Measurements from ENCODE around the gene EVL.
"Not testable (repeated sequence)": the region's sequence is repeated elsewhere in the genome, so short reads cannot be mapped to it uniquely, and the experiment has no call there.

EVL gene

DNA sequence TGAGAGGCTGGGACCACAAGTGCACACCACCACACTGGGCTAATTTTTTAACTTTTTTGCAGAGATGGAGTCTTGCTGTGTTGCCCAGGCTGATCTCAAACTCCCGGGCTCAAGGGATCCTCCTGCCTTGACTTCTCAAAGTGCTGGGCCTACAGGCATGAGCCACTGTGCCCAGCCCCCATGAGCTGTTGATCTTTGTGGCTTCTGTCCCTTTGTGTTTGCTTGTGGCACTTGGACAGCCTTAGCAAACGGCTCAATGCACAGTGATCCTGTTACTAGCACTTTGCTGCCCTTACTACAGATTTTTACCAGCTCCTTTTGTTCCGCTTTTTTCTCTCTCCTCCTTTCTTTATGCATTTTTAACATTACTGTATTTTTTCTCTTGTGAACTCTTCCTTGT is 25.3 kb upstream of the EVL start:
- no peak for DNase-seq (ENCODE audit: low spot score)

DNA sequence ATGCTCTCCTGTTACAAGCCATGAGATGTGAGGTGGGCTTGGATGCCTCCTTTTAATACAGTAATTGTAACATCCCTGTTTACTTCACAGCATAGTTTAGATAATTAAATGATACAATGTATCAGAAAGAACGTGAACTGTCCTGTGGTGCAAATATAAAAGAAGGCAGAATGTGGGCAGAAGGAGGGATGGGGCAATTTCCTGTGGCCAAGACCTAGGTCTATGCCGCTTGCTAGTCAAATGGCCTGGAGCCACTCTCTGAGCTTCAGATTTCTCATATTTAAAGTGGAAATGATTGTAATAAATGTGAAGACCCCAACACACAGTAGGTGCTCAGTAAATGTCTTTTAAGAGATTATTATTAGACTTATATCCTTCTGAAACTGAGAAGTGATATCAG is 24.0 kb upstream of the EVL start:
- DNase-seq (ENCODE audit: low spot score) = no peak

DNA sequence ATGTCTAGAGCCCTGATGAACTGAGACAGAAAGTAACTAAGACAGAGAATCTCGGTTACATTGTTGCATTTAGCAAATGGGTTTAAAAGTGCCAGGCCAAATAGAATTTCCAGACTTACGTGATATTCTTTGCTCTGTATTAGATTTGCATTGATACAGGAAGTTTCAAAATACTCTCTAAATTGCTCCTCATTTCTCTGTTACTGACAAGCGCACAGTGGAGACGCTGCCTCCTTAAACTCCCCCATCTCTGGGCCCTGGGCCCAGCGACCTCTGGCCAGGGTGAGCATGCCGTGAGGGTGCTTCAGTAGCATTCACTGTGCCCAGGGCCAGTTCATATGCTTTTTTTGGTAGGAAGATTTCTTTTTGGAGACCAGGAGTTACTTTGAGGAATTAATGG is 22.9 kb upstream of the EVL start:
- DNase-seq (ENCODE audit: low spot score) = no peak

DNA sequence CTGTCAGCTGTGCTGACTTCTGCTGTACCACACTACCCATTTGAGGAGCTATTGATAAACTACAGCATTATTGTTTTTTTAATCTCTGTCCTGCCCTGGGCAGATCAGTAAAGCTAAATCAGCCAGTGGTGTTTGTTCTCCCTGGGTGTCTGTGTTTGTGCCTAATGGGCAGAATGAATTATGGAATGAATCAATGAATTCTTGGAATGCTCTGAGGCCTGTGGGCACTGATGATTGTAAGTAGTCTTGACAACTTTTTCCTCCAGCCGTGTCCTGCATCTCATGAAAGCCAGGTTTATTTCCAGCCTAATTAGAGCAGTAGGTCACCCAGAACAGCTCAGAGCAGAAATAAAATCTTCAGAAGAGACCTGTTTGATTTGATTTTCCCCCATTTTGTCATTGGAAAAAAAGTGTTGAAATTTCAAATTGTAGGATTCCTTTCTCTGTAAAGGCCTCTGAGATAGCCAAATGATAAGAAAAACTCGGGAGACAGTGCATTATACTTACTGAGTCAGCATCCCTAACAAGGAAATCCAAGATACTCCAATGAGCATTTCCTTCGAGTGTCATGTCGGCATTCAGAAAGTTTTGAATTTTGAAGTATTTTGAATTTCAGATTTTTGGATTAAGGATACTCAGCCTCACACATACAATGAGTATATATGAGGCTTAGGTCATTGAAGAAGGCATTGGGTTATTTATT is 19.4 kb upstream of the EVL start:
- DNase-seq (ENCODE audit: low spot score) = no peak

DNA sequence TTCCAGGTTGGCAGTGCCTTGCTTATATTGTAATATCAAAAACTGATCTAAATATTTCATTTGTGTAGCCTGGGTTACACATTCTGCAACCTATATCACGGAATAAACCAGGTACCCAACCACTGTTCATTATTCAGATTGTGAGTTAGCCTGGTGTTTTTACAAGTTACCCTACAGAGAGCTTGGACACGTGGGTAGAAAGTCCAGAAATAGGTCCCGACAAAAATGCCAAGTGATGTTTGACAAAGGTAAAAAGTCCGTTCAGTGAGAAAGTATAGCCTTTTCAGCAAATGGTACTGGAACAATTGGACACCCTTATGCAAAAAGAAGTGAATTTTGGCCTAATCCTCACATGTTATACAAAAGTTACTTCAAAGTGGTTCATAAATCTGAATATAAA is 17.6 kb upstream of the EVL start:
- no peak for DNase-seq (ENCODE audit: low spot score)

DNA sequence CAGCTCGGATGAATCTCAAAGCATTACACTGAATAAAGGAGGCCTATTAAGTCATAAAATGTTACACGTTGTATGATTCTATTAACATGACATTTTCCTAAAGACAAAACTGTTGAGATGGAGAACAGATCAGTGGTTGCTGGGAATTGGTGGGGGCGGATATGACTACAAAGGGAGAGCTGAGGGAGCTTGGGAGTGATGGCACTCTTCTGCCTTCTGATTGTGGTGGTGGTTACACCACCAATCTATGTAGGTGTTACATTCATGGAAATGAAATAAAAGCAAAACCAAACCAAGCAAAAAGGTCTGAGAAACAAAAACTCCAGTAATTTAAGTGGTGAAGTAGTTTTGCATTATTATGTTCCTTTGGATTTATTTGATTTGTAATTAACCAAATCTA is 16.4 kb upstream of the EVL start:
- peak; percentile 38 for DNase-seq (ENCODE audit: low spot score)

DNA sequence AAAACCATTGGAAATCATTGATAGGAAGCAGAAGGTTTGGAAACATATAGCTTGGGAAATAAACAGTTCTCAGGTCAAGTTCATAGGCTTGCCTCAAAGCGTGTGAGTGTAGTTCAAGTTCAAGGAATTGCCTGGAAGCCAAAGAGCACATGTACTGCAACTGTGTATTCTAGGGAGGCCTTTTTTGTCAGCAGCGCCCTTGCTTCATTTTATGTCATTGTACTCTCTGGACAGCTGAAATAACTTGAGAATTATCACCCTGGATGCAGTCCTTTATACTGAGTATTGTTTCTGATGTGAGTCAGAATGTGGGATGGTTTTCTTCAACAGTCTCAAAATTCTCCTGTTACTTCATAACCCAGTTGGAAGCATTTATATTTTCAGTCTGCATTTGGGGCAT is 16.0 kb upstream of the EVL start:
- no peak for DNase-seq (ENCODE audit: low spot score)

DNA sequence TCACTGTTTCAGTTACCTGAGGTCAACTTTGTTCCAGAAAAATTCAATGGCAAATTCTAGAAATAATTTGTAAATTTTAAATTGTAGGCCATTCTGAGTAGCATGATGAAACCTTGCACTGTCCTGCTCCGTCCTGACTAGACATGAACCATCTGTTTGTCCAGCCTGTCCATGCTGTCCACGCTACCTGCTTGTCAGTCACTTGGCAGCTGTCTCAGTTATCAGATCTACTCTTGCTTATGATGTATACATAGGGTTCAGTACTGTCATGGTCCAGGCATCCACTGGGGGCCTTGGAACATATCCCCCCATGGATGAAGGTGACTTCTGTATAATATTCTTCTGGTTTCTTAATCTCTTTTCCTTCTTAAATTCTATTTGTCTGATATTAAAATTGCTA is 14.1 kb upstream of the EVL start:
- no peak for DNase-seq (ENCODE audit: low spot score)

DNA sequence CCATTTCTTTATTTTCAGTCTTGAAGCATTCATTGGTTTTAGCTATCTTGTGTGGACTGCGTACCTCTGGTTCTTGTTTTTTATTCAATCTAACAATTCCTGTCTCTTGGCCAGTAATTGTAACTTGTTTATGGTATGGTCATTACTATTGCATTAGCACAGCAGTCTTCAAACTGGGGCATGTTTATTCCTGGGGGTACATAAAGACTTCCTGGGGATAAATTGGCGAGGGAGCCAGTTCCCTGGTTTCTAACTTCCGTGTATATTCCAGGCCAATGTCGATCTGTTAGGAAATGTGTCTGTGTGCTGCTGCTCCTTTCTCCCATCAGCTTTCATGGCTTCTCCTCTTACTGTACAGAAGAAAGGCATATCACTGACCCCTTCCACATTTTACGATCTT is 13.7 kb upstream of the EVL start:
- DNase-seq (ENCODE audit: low spot score) = no peak

DNA sequence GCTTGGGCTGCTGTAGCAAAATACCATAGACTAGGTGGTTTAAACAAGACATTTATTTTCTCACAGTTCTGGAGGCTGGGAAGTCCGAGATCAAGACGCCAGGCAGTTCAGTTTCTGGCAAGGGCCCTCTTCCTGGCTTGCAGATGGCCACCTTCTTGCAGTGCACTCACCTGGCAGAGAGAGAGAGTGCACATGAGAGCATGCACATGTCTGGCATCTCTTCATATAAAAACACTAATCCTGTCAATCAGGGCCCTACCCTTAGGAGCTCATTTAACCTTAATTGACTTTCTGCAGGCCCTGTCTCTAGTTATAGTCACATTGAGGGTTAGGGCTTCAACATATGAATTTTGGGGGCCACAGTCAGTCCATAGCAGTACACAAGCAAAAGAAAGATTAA is 12.4 kb upstream of the EVL start:
- DNase-seq (ENCODE audit: low spot score) = no peak

DNA sequence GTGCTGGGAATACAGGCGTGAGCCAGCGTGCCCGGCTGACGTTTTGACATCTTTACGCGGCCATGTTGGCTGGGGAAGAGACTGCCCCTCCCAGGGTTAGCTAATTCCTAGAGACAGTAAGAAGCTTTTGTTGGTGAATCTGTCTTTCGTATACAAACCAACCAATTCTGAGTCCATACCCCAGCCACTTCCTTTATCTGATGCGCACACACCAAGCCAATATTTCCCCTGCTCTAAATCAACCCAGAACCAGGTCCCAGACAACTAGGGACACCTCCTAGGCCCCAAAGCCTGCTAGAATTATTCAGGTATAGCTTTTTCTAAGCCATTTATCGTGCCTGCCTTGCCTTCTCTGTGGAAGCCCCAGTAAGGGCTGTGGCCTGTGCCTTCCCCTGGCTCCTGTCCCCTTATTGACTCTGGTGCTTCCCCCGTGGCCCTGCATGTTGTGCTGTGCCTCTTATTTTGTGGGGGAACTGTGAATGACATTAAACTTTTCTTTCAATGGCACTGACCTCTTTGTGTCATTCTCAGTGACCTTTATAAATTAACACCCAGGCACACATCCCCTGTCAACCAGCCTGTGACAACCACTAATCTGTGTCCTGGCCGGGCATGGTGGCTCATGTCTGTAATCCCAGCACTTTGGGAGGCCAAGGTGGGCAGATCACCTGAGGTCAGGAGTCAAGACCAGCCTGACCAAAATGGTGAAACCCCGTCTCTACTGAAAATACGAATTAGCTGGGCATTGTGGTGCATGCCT is 10.7 kb upstream of the EVL start:
- DNase-seq (ENCODE audit: low spot score) = no peak

DNA sequence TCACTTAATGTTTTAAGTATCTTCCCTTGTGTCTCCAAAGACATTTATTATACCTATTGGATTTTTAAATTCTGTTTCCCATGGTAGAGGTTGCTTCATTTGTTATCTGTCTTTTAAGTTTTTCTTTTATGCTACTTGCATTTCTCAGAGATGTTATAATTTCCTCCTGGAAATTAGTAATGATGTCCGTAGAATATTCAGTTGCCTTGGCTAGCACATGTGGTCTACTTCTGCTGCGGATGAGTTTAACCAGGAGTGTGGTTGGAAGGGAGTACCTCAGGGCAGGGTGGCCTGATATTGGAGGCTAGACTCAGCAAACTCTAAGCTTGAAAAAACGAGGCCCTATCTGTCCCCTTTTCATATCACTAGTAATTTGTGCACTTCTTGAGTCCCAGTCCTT is 8.8 kb upstream of the EVL start:
- no peak for DNase-seq (ENCODE audit: low spot score)

DNA sequence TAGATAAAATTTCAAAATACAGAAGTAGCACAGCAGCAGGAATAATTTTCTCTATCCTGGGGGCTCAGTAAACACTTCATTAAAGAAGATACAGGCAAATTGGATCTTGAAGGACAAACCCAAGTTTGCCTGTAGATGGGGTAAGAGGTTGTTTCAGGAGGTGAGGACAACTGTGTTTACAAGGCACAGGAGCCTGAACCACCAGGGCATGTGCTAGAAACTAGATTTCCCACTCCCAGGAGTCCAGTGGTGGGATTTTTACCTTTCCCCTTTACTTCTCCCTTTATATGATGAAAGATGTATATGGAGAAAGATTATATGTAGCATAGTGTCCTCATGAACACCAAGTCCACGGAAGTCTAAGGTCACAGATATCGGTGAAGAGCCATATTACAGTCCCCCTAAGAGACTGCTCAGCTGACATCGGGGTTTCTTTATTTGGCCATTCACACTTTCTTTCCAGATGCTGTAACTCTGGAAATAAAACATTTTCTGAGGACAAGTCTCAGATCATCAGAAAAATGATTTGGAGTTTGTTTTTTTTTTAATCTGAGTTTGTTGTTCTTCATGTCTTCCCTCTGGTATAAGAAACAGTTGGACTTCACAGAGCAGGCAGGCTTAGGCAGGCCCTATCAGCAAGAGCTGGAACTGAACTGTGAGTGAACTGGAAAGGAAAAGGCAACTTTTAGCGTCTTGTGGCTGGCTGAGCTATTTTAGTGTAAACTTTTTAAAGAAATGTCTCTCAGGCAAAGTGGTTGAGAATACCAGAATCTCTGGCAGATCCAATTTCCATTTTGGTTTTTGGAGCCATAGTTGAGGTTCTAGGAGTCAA is 8.0 kb upstream of the EVL start:
- peak; percentile 22 for DNase-seq (ENCODE audit: low spot score)

DNA sequence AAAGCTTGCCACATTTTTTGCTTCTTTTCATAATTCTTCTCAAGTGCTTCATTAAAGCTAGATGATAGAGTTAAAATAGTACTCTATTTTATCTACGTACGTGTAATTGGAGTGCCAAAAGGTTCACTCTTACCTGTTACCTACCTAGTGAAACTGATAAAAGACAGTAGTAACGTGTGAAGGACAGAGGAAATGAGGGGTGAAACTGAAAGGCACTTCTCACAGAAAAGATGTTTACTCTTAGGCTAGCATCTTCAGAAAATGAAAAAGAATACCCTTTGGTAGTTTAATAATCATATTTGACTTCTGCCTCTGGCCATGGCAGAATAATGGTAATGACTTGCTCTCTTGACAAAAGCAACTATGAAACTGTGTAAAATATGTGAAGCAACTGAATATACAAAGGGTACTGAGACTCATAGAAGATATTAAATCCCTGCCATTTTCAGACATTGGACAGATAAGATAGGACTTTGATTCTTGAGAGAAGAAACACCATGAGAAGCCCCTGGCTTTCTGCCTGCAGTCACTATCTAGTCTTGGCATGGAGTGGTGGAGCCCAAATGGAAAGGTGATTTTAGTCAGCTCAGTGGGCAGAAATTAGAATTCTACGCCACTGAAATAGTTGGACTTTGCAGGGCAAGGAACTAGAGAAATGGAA is 6.3 kb upstream of the EVL start:
- DNase-seq (ENCODE audit: low spot score) = no peak

DNA sequence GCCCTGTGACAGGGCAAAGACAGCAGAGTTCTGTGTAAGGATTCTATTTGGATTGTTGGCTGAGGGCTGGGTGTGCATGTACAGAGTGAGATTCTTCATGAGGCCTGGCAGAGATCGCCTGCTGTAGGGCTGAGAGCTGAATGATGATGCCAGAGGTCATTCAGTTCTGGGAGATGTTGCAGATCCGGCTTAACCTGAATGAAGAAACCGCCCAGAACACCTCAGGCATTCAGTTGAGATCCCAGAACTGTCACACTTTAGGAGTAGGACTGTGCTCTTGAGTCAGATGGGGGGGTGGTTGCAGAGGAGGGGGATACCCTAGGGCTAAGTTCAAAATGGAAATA is 5.8 kb upstream of the EVL start:
- DNase-seq (ENCODE audit: low spot score) = no peak

DNA sequence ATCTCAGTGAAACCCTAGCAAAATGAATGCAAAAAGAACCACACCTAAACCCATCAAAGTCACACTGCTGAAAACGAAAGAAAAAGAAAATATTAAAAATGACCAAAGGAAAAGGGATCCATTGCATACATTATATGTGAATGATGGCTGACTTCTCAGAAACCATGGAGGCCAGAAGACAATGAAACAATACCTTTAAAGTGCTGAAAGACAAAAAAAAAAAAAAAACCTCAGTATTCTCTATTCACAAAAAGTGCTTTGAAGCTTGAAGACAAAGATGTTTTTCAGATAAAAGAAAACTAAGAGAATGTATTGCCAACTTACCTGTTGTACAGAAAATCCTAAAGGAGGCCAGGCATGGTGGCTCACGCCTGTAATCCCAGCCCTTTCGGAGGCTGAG is 4.5 kb upstream of the EVL start:
- DNase-seq (ENCODE audit: low spot score) = no peak

DNA sequence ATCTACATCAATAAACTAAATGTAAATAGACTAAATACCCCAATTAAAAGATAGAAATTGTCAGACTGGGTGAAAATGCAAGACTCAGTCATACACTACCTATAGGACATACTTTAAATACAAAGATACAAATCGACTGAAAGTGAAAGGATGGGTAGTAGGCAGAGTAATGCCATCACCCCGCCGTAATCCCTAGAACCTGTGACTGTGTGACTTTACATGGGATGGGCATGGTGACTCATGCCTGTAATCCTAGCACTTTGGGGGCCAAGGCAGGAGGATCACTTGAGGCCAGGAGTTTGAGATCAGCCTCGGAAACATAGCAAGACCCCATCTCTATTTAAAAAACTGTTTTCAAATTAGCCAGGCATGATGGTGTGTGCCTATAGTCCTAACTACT is 2.6 kb upstream of the EVL start:
- no peak for DNase-seq (ENCODE audit: low spot score)

DNA sequence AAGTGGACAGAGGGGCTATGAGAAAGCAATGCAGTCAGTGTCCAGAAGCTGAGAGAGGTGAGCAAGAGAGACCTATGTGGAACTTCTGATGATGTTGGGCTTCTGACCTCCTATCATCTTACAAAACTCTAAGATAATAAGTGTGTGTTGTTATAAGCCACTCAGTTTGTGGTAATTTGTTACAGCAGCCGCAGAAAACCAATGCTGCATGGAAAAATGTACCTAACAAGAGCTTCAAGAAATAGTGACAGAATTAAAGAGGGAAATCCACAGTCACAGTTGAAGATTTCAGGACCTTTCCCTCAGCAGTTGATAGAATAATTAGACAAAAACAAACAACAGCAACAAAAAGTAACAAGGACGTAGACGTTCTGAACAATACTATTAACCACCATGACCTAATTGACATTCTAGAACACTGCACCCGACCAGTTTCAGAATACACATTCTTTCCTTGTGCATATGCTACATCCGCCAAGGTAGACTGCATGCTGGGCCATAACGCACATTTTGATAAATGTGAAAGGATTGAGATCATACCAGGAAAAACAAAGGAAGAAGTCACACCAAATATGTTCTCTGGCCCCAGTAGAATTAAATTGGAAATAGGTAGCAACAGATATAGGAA is 1.8 kb upstream of the EVL start:
- DNase-seq (ENCODE audit: low spot score) = no peak

DNA sequence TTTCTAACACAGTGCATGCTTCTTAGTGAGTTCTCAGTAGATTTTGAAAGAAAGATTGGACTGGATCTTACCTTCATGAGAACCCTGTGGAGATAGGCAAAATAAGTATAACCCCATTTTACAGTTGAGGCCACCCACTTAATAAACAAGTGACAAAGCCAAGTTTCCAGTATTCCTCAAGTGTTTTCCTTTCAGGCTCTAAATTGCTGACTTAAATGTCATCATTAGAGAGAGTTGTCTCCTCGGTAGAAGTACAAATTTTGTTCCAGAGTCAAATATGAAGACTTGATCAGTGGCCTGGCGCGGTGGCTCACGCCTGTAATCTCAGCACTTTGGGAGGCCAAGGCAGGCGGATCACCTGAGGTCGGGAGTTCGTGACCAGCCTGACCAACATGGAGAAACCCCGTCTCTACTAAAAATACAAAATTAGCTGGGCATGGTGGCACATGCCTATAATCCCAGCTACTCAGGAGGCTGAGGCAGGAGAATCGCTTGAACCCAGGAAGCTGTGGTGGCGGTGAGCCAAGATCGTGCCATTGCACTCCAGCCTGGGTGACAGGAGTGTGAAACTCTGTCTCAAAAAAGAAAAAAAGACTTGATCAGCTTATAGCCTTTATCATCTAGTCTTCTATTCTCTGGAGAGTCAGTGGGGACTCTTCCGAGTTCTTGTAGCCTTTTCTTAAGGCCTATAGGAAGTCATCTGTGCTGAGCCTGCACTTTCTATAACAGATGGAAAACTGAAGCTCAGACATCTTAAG is 708 bp upstream of the EVL start:
- not testable (repeated sequence) for DNase-seq (ENCODE audit: low spot score)

DNA sequence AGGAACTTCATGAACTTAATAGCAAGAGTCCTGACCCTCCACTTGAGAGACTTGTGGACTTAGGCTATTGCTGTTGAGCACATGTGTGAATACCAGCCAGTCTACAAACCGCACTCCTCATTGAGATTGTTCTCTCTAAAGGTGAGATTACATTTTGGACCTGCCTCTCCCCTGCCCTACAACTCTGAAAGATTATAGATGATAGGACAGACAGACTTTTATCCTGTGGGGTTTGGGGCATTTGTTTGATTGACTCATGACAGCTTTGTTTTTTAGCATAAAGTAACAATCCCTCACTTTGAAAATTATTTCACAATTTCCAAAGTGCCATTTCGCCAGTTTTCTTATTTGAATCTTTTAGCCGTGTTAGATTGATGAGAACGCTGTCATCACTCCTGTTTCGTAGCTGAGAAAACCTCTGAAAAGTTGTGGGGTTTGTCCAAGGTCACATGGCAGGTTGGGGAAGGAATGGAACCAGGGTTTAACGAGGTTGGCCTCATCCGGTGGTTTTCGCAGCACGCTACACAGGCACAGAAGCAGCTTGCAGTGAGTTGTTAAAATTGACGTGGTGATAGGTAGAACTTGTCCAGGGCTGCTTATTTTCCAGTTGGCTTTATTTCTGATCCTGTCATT is 836 bp downstream of the EVL start:
- peak; percentile 50 for DNase-seq (ENCODE audit: low spot score)

DNA sequence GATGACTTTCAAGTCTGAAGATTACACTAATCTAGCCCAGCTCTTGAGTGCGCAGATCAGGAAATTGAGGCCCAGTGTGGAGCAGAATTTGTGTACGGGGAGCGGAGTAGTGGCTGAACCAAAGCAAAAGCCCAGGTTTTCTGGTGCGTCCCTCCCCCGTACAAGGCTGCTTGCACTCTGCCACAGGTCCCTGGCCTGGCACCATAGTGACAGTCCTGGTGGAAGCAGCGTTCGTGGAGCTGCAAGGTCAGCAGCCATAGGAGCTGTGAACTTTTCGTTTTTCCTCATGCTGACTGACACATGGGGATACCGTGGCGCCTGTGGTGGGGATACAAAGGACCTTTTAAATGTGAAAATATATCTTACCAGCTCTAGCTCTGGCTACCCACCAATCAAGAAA is 1.7 kb downstream of the EVL start:
- DNase-seq (ENCODE audit: low spot score) = no peak
